Measurements from ENCODE around the gene COL11A1. TPM values are rescaled to one million over a fixed set of nuclear protein-coding genes. Genes with fewer than 3 reads are reported as not detected.

The COL11A1 gene
- total RNA-seq, 1 donor from 2014 or later, result 810 TPM

DNA sequence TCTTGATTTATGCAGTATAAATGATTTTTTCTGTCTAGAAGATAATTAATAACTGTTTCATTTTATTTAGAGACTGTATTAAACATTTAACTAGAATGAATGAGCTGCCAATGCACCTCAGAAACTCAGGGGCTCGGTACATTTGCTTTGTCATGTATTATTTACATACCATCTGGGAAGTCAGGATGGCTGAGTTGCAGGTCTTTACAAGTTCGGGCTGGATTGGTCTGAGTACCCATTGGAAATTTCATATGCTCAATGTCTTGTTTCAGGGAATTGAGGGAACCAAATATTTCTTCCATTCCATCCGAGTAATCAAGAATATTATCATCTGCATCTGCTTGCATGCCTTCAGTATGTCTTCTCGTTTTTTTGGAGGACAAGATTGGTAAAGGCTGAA is 221.7 kb downstream of the COL11A1 start:
- Mint-ChIP-seq H3K27me3 (ENCODE audit: low read depth, unreplicated experiment) (no peaks in the 10 kb centered on the region), H3K27ac (ENCODE audit: unreplicated experiment) (no peak overlapping the region), H3K4me1 (ENCODE audit: low read depth, unreplicated experiment) (peaks cover 19% of the 10 kb centered on the region), H3K9me3 (ENCODE audit: unreplicated experiment) (no peaks in the 10 kb centered on the region), H3K36me3 (ENCODE audit: low read depth, unreplicated experiment) (peaks cover 23% of the 10 kb centered on the region), H3K4me3 (ENCODE audit: unreplicated experiment) (no peak overlapping the region)
- H3K9ac ChIP-seq (ENCODE audit: low read length), result no peak overlapping the region
- no peaks in the 10 kb centered on the region for H3K9me3 ChIP-seq (ENCODE audit: insufficient read depth, low read depth, low read length)
- no peaks in the 10 kb centered on the region for H3K36me3 ChIP-seq (ENCODE audit: insufficient read depth, low read length)
- DNase-seq (ENCODE audit: low read depth) (no peak), FAIRE-seq (no peak)
- no peak overlapping the region for H3K4me3 ChIP-seq (ENCODE audit: insufficient read depth, low read depth, low read length)
- no peak overlapping the region for H3K27ac ChIP-seq (ENCODE audit: low read depth, low read length)
- H3K79me2 ChIP-seq (ENCODE audit: insufficient read depth, low read length), result no peaks in the 10 kb centered on the region
- H3K27me3 ChIP-seq (ENCODE audit: insufficient read depth, low read length), result no peaks in the 10 kb centered on the region
- no peak overlapping the region for H3K4me2 ChIP-seq (ENCODE audit: low read length)
- no peak overlapping the region for H2AFZ ChIP-seq (ENCODE audit: low read depth, low read length)
- H3K4me1 ChIP-seq (ENCODE audit: insufficient read depth, low read length), result peaks cover under 1% of the 10 kb centered on the region
- TF ChIP-seq EZH2 (IDR thresholded peaks at IDR 0.05; ENCODE audit: insufficient read depth, low read length), result no peak
- TF ChIP-seq CTCF (IDR thresholded peaks at IDR 0.05; ENCODE audit: insufficient read depth, low read depth, low read length), result no peak
- no peaks in the 10 kb centered on the region for H4K20me1 ChIP-seq (ENCODE audit: insufficient read depth, low read length)

GRCh38 chr1:102884238-102884637 is 224.1 kb downstream of the COL11A1 start:
- no peaks in the 10 kb centered on the region for H4K20me1 ChIP-seq (ENCODE audit: insufficient read depth, low read length)
- peaks cover 12% of the 10 kb centered on the region for H3K4me1 ChIP-seq (ENCODE audit: insufficient read depth, low read length)
- H3K9me3 Mint-ChIP-seq (ENCODE audit: unreplicated experiment), result no peaks in the 10 kb centered on the region
- no peak overlapping the region for H3K4me3 ChIP-seq (ENCODE audit: insufficient read depth, low read depth, low read length)
- no peak overlapping the region for H3K27ac Mint-ChIP-seq (ENCODE audit: unreplicated experiment)
- FAIRE-seq (no peak), DNase-seq (ENCODE audit: low read depth) (no peak)
- no peak overlapping the region for H3K4me3 Mint-ChIP-seq (ENCODE audit: unreplicated experiment)
- no peak overlapping the region for H2AFZ ChIP-seq (ENCODE audit: low read depth, low read length)
- H3K27me3 Mint-ChIP-seq (ENCODE audit: low read depth, unreplicated experiment), result no peaks in the 10 kb centered on the region
- no peaks in the 10 kb centered on the region for H3K36me3 ChIP-seq (ENCODE audit: insufficient read depth, low read length)
- no peaks in the 10 kb centered on the region for H3K9me3 ChIP-seq (ENCODE audit: insufficient read depth, low read depth, low read length)
- H3K79me2 ChIP-seq (ENCODE audit: insufficient read depth, low read length), result no peaks in the 10 kb centered on the region
- no peaks in the 10 kb centered on the region for H3K27me3 ChIP-seq (ENCODE audit: insufficient read depth, low read length)
- H3K4me2 ChIP-seq (ENCODE audit: low read length), result no peak overlapping the region
- peaks cover 28% of the 10 kb centered on the region for H3K36me3 Mint-ChIP-seq (ENCODE audit: low read depth, unreplicated experiment)
- TF ChIP-seq CTCF (IDR thresholded peaks at IDR 0.05; ENCODE audit: insufficient read depth, low read depth, low read length) (no peak), EZH2 (IDR thresholded peaks at IDR 0.05; ENCODE audit: insufficient read depth, low read length) (no peak)
- no peak overlapping the region for H3K9ac ChIP-seq (ENCODE audit: low read length)
- H3K27ac ChIP-seq (ENCODE audit: low read depth, low read length), result no peak overlapping the region
- peaks cover 29% of the 10 kb centered on the region for H3K4me1 Mint-ChIP-seq (ENCODE audit: low read depth, unreplicated experiment)

GRCh38 chr1:102879439-102879993 is 228.8 kb downstream of the COL11A1 start:
- Histone ChIP-seq H3K36me3 (ENCODE audit: insufficient read depth, low read length) (no peaks in the 10 kb centered on the region), H3K4me2 (ENCODE audit: low read length) (peak overlapping the region; percentile 58), H3K9ac (ENCODE audit: low read length) (peak overlapping the region; percentile 32), H3K27me3 (ENCODE audit: insufficient read depth, low read length) (no peaks in the 10 kb centered on the region), H3K27ac (ENCODE audit: low read depth, low read length) (peak overlapping the region; percentile 86), H3K4me3 (ENCODE audit: insufficient read depth, low read depth, low read length) (no peak overlapping the region), H3K4me1 (ENCODE audit: insufficient read depth, low read length) (peaks cover 12% of the 10 kb centered on the region), H3K79me2 (ENCODE audit: insufficient read depth, low read length) (no peaks in the 10 kb centered on the region), H4K20me1 (ENCODE audit: insufficient read depth, low read length) (no peaks in the 10 kb centered on the region), H3K9me3 (ENCODE audit: insufficient read depth, low read depth, low read length) (no peaks in the 10 kb centered on the region), H2AFZ (ENCODE audit: low read depth, low read length) (no peak overlapping the region)
- DNase-seq (ENCODE audit: low read depth) (peak; percentile 83), FAIRE-seq (peak; percentile 99)
- Mint-ChIP-seq H3K36me3 (ENCODE audit: low read depth, unreplicated experiment) (peaks cover 19% of the 10 kb centered on the region), H3K27me3 (ENCODE audit: low read depth, unreplicated experiment) (no peaks in the 10 kb centered on the region), H3K9me3 (ENCODE audit: unreplicated experiment) (no peaks in the 10 kb centered on the region), H3K27ac (ENCODE audit: unreplicated experiment) (peak overlapping the region; percentile 97), H3K4me3 (ENCODE audit: unreplicated experiment) (no peak overlapping the region), H3K4me1 (ENCODE audit: low read depth, unreplicated experiment) (peaks cover 19% of the 10 kb centered on the region)
- no peak for TF ChIP-seq EZH2 (IDR thresholded peaks at IDR 0.05; ENCODE audit: insufficient read depth, low read length)
- no peak for TF ChIP-seq CTCF (IDR thresholded peaks at IDR 0.05; ENCODE audit: insufficient read depth, low read depth, low read length)

Measured in astrocyte (in vitro differentiated cells and primary cell).